ENCODE measurements around the gene ZNF608. TPM values are rescaled to one million over a fixed set of nuclear protein-coding genes. Genes with fewer than 3 reads are reported as not detected.

Gene ZNF608
- total RNA-seq, 3 donors from 2014 or later (not counting 1 experiment from before 2014, with no cell fraction given), result 0.39 to 6.6 TPM; not detected in 1

GRCh38 chr5:124741711-124742496, 4.5 kb downstream of the ZNF608 start:
- Mint-ChIP-seq H3K27me3 (ENCODE audit: low read depth in 2 of 2) (peaks cover 22 to 28% of the 10 kb centered on the region in 2 donors), H3K4me3 (no peak overlapping the region), H3K4me1 (peaks cover 16 to 19% of the 10 kb centered on the region in 2 donors), H3K9me3 (no peaks in the 10 kb centered on the region), H3K36me3 (no peaks in the 10 kb centered on the region), H3K27ac (no peak overlapping the region)
- H3K27ac ChIP-seq (ENCODE audit: low read length), result no peak overlapping the region
- H3K9me3 ChIP-seq (ENCODE audit: control insufficient read depth, insufficient read depth, low read length), result no peaks in the 10 kb centered on the region
- H3K4me3 ChIP-seq (ENCODE audit: low read length), result no peak overlapping the region
- peaks cover 8% of the 10 kb centered on the region for H3K4me1 ChIP-seq (ENCODE audit: control insufficient read depth, insufficient read depth, low read length)
- DNase-seq, result no peak
- TF ChIP-seq CTCF (IDR thresholded peaks at IDR 0.05), result no peak
- H3K27me3 ChIP-seq (ENCODE audit: control insufficient read depth, insufficient read depth, low read length), result peaks cover 31% of the 10 kb centered on the region
- 89% methylated on average over 4 of the region's 4 CpGs for WGBS (ENCODE audit: insufficient coverage)
- intact Hi-C loops (cut with micrococcal nuclease), result no loop called here
- H3K36me3 ChIP-seq (ENCODE audit: control insufficient read depth, insufficient read depth, low read length), result no peaks in the 10 kb centered on the region
- ATAC-seq, result no peak

GRCh38 chr5:124740991-124741583, 5.4 kb downstream of the ZNF608 start:
- peaks cover 20 to 30% of the 10 kb centered on the region in 2 donors for H3K27me3 Mint-ChIP-seq (ENCODE audit: low read depth in 2 of 2)
- no peak for TF ChIP-seq CTCF (IDR thresholded peaks at IDR 0.05)
- no peak overlapping the region for H3K27ac ChIP-seq (ENCODE audit: low read length)
- H3K36me3 Mint-ChIP-seq, result no peaks in the 10 kb centered on the region
- H3K4me1 ChIP-seq (ENCODE audit: control insufficient read depth, insufficient read depth, low read length), result peaks cover 3% of the 10 kb centered on the region
- intact Hi-C loops (cut with micrococcal nuclease), result no loop called here
- ATAC-seq, result no peak
- DNase-seq, result no peak
- no peaks in the 10 kb centered on the region for H3K9me3 ChIP-seq (ENCODE audit: control insufficient read depth, insufficient read depth, low read length)
- no peak overlapping the region for H3K27ac Mint-ChIP-seq
- H3K4me3 Mint-ChIP-seq, result no peak overlapping the region
- no peak overlapping the region for H3K4me3 ChIP-seq (ENCODE audit: low read length)
- 31% methylated on average over 2 of the region's 4 CpGs for WGBS (ENCODE audit: insufficient coverage)
- no peaks in the 10 kb centered on the region for H3K36me3 ChIP-seq (ENCODE audit: control insufficient read depth, insufficient read depth, low read length)
- no peaks in the 10 kb centered on the region for H3K9me3 Mint-ChIP-seq
- peaks cover 8 to 11% of the 10 kb centered on the region in 2 donors for H3K4me1 Mint-ChIP-seq
- peaks cover 30% of the 10 kb centered on the region for H3K27me3 ChIP-seq (ENCODE audit: control insufficient read depth, insufficient read depth, low read length)

- no peaks in the 10 kb centered on the region for H3K9me3 ChIP-seq (ENCODE audit: control insufficient read depth, insufficient read depth, low read length)
- intact Hi-C loops (cut with micrococcal nuclease), result no loop called here
- TF ChIP-seq CTCF (IDR thresholded peaks at IDR 0.05), result no peak
- ATAC-seq (no peak), DNase-seq (no peak)
- H3K4me3 ChIP-seq (ENCODE audit: low read length), result no peak overlapping the region
- peaks cover 25% of the 10 kb centered on the region for H3K27me3 ChIP-seq (ENCODE audit: control insufficient read depth, insufficient read depth, low read length)
- peaks cover 7% of the 10 kb centered on the region for H3K36me3 Mint-ChIP-seq
- peaks cover 17 to 40% of the 10 kb centered on the region in 2 donors for H3K27me3 Mint-ChIP-seq (ENCODE audit: low read depth in 2 of 2)
- no peak overlapping the region for H3K27ac ChIP-seq (ENCODE audit: low read length)
- H3K36me3 ChIP-seq (ENCODE audit: control insufficient read depth, insufficient read depth, low read length), result no peaks in the 10 kb centered on the region
- peaks cover 3% of the 10 kb centered on the region for H3K4me1 ChIP-seq (ENCODE audit: control insufficient read depth, insufficient read depth, low read length)
- no peak overlapping the region for H3K27ac Mint-ChIP-seq
- peaks cover 7 to 11% of the 10 kb centered on the region in 2 donors for H3K4me1 Mint-ChIP-seq
- no peak overlapping the region for H3K4me3 Mint-ChIP-seq
- WGBS (ENCODE audit: insufficient coverage), result 100% methylated on average over 4 of the region's 4 CpGs
- no peaks in the 10 kb centered on the region for H3K9me3 Mint-ChIP-seq
Measured at GRCh38 chr5:124740071-124740470, 6.4 kb downstream of the ZNF608 start.
